ENCODE measurements around the gene SLC4A2.

DNA sequence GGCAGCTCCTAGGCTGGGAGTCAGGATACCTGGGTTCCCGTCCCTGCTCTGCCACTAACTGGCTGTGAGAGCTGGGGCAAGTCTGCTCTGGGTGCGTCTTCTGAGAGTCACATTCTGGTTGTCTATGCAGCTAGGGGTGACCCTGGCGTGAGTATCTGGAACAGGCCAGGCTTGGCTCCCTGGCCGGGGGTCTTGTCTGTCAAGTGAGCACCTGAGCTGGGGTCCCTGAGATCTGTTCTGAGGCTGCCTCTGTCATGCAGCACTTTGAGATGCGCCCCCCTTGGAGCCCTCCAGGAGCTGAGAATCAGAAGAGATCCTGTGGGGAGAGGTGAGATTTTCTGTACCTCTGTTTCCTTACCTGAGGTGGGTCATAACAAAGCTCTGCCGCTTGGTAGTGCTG lies 34.4 kb downstream of the SLC4A2 start:
- TF ChIP-seq CTCF (IDR thresholded peaks at IDR 0.05; ENCODE audit: low read depth, low read length) = no peak
- TF ChIP-seq EZH2phosphoT487 (IDR thresholded peaks at IDR 0.05; ENCODE audit: low read depth) = no peak

Measured in OCI-LY3 (cell line).